Vagina (tissue), 2 donors: ENCODE results near the gene CLPTM1L.
"Not testable (repeated sequence)": the region's sequence is repeated elsewhere in the genome, so short reads cannot be mapped to it uniquely, and the experiment has no call there.

Source experiments
- POLR2A ChIP-seq, 2 donors: fragments of 450-650 bp; IDR thresholded peaks; one replicate each; pipeline ENCODE4 v1.6.1; 2017; ENCODE audit warnings: antibody characterized with exemption in 2 of 2, mild to moderate bottlenecking in 2 of 2, moderate library complexity in 2 of 2
- TF ChIP-seq, protein P1 (sequence below), 3 experiments: fragments of 450-650 bp in 2 of 3; fragments of 200-600 bp in 1 of 3; sonication (generic) in 1 of 3; IDR thresholded peaks; one replicate each; pipeline ENCODE4 v1.5.1; 2017 to 2019; ENCODE audit warnings: antibody characterized with exemption in 3 of 3, mild to moderate bottlenecking in 2 of 3, moderate library complexity in 2 of 3

DNA sequence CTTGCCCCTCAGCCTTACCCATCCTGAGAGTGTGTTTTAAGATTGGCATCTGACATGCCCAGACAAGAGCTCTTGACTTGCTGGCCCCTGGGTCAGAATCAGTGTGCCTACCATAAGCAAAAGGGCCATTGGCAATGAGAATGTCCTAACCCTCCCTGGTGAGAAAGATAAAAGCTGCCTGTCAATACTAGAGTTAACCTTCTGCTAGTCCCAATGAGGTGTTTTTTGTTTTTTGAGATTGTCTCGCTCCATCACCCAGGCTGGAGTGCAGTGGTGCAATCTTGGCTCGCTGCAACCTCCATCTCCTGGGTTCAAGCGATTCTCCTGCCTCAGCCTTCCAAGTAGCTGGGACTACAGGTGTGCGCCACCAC, 27.1 kb upstream of the CLPTM1L start:
- TF ChIP-seq POLR2A (IDR thresholded peaks at IDR 0.05): not testable (repeated sequence)
- TF ChIP-seq, protein P1, sequence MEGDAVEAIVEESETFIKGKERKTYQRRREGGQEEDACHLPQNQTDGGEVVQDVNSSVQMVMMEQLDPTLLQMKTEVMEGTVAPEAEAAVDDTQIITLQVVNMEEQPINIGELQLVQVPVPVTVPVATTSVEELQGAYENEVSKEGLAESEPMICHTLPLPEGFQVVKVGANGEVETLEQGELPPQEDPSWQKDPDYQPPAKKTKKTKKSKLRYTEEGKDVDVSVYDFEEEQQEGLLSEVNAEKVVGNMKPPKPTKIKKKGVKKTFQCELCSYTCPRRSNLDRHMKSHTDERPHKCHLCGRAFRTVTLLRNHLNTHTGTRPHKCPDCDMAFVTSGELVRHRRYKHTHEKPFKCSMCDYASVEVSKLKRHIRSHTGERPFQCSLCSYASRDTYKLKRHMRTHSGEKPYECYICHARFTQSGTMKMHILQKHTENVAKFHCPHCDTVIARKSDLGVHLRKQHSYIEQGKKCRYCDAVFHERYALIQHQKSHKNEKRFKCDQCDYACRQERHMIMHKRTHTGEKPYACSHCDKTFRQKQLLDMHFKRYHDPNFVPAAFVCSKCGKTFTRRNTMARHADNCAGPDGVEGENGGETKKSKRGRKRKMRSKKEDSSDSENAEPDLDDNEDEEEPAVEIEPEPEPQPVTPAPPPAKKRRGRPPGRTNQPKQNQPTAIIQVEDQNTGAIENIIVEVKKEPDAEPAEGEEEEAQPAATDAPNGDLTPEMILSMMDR (IDR thresholded peaks at IDR 0.05): not testable (repeated sequence)
